HEK293 (cell line): ENCODE measurements around the gene CCDC92.

ENCODE experiments used
- CTCF ChIA-PET: fragments of 350-600 bp; formaldehyde crosslinking; extraction: SDS; loops from one replicate; lab custom pipeline; 2021; ENCODE audit warnings: antibody characterized with exemption; lab: Yijun Ruan, JAX
- POLR2A ChIA-PET: fragments of 300-600 bp; formaldehyde crosslinking; extraction: SDS; loops from one replicate; lab custom pipeline; 2020; ENCODE audit warnings: antibody characterized with exemption, inconsistent platforms; lab: Yijun Ruan, JAX
- H3K27ac ChIP-seq: fragments of 200-500 bp; sonication (Bioruptor generic); 2 replicates; pipeline ENCODE4 v1.5.1; 2014; ENCODE audit warnings: low read depth, low read length, control low read depth, inconsistent platforms; ENCODE audit errors: extremely low read depth
- H3K36me3 ChIP-seq, 2 experiments: fragments of 200-500 bp in 1 of 2; sonication (Bioruptor generic) in 1 of 2; 1 replicate in 1 of 2; 2 replicates in 1 of 2; pipeline ENCODE4 v1.5.1; 2014 to 2017; ENCODE audit warnings: inconsistent platforms in 2 of 2, low read length in 2 of 2; ENCODE audit not compliant: control insufficient read depth in 2 of 2, insufficient read depth in 1 of 2
- H3K4me1 ChIP-seq: fragments of 200-500 bp; sonication (Bioruptor generic); 2 replicates; pipeline ENCODE4 v1.5.1; 2014; ENCODE audit warnings: mild to moderate bottlenecking, low read length, inconsistent platforms; ENCODE audit not compliant: control insufficient read depth, insufficient read depth
- H3K4me3 ChIP-seq: 2 replicates; pipeline ENCODE4 v1.5.1; 2011; ENCODE audit warnings: low read depth, mild to moderate bottlenecking, control low read depth, low read length, moderate library complexity
- H3K9me3 ChIP-seq: fragments of 200-500 bp; sonication (Bioruptor generic); 2 replicates; pipeline ENCODE4 v1.5.1; 2014; ENCODE audit warnings: low read depth, low read length, inconsistent platforms; ENCODE audit not compliant: control insufficient read depth, insufficient read depth
- BCL11B ChIP-seq: fragments of 450-650 bp; formaldehyde crosslinking; IDR thresholded peaks from 2 replicates; pipeline ENCODE4 v1.5.1; 2016; ENCODE audit warnings: low read depth, missing biosample characterization, missing genetic modification characterization
- EGR2 ChIP-seq: fragments of 450-650 bp; formaldehyde crosslinking; IDR thresholded peaks from 2 replicates; pipeline ENCODE4 v1.5.1; 2016; ENCODE audit warnings: low read depth, missing biosample characterization, missing genetic modification characterization
- HOXD13 ChIP-seq: sonication (generic); formaldehyde crosslinking; IDR thresholded peaks from 2 replicates; pipeline ENCODE4 v1.8.0; 2022; ENCODE audit warnings: missing genetic modification reagents, borderline replicate concordance
- KLF10 ChIP-seq: fragments of 450-650 bp; IDR thresholded peaks from 2 replicates; pipeline ENCODE4 v1.5.1; 2018; ENCODE audit warnings: missing biosample characterization, mild to moderate bottlenecking, missing genetic modification characterization
- SALL2 ChIP-seq: fragments of 450-650 bp; formaldehyde crosslinking; IDR thresholded peaks from 2 replicates; pipeline ENCODE4 v1.5.0; 2017; ENCODE audit warnings: missing biosample characterization, mild to moderate bottlenecking, missing genetic modification characterization, borderline replicate concordance
- ZBTB20 ChIP-seq: fragments of 450-650 bp; formaldehyde crosslinking; IDR thresholded peaks from 2 replicates; pipeline ENCODE4 v1.5.1; 2016; ENCODE audit warnings: missing biosample characterization, missing genetic modification characterization
- ZNF121 ChIP-seq: fragments of 450-650 bp; formaldehyde crosslinking; IDR thresholded peaks from 2 replicates; pipeline ENCODE4 v1.5.1; 2016; ENCODE audit warnings: missing biosample characterization, missing genetic modification characterization
- ZNF133 ChIP-seq: fragments of 450-650 bp; formaldehyde crosslinking; IDR thresholded peaks from 2 replicates; pipeline ENCODE4 v1.5.1; 2016; ENCODE audit warnings: missing biosample characterization, missing genetic modification characterization
- ZNF138 ChIP-seq: fragments of 450-650 bp; formaldehyde crosslinking; IDR thresholded peaks from 2 replicates; pipeline ENCODE4 v1.5.1; 2016; ENCODE audit warnings: missing biosample characterization, missing genetic modification characterization, borderline replicate concordance
- ZNF169 ChIP-seq: fragments of 450-650 bp; formaldehyde crosslinking; IDR thresholded peaks from 2 replicates; pipeline ENCODE4 v1.5.1; 2016; ENCODE audit warnings: missing biosample characterization, missing genetic modification characterization
- ZNF202 ChIP-seq: fragments of 450-650 bp; formaldehyde crosslinking; IDR thresholded peaks from 2 replicates; pipeline ENCODE4 v1.5.1; 2016; ENCODE audit warnings: missing biosample characterization, missing genetic modification characterization, borderline replicate concordance
- ZNF214 ChIP-seq: fragments of 450-650 bp; formaldehyde crosslinking; IDR thresholded peaks from 2 replicates; pipeline ENCODE4 v1.5.1; 2017; ENCODE audit warnings: missing biosample characterization, mild to moderate bottlenecking, missing genetic modification characterization, borderline replicate concordance
- ZNF366 ChIP-seq: fragments of 450-650 bp; formaldehyde crosslinking; conservative IDR thresholded peaks from 2 replicates; pipeline ENCODE4 v1.5.1; 2016; ENCODE audit warnings: missing biosample characterization, missing genetic modification characterization
- ZNF37A ChIP-seq: fragments of 450-650 bp; IDR thresholded peaks from 2 replicates; pipeline ENCODE4 v1.5.1; 2018; ENCODE audit warnings: missing biosample characterization, missing genetic modification characterization
- ZNF433 ChIP-seq: fragments of 450-650 bp; formaldehyde crosslinking; IDR thresholded peaks from 2 replicates; pipeline ENCODE4 v1.5.1; 2016; ENCODE audit warnings: missing biosample characterization, missing genetic modification characterization, low read depth
- ZNF473 ChIP-seq: fragments of 450-650 bp; formaldehyde crosslinking; IDR thresholded peaks from 2 replicates; pipeline ENCODE4 v1.5.1; 2017; ENCODE audit warnings: missing biosample characterization, missing genetic modification characterization
- ZNF501 ChIP-seq: fragments of 450-650 bp; formaldehyde crosslinking; IDR thresholded peaks from 2 replicates; pipeline ENCODE4 v1.5.1; 2016; ENCODE audit warnings: missing biosample characterization, missing genetic modification characterization
- ZNF529 ChIP-seq: fragments of 450-650 bp; formaldehyde crosslinking; IDR thresholded peaks from 2 replicates; pipeline ENCODE4 v1.5.1; 2017; ENCODE audit warnings: missing genetic modification characterization, missing biosample characterization; ENCODE audit not compliant: insufficient replicate concordance
- ZNF558 ChIP-seq: fragments of 450-650 bp; formaldehyde crosslinking; IDR thresholded peaks from 2 replicates; pipeline ENCODE4 v1.5.1; 2016; ENCODE audit warnings: missing biosample characterization, missing genetic modification characterization
- ZNF626 ChIP-seq: fragments of 450-650 bp; sonication (Bioruptor Pico); formaldehyde crosslinking; IDR thresholded peaks from 2 replicates; pipeline ENCODE4 v1.5.1; 2018; ENCODE audit warnings: missing biosample characterization, missing genetic modification characterization, inconsistent platforms
- ZNF654 ChIP-seq: fragments of 450-650 bp; formaldehyde crosslinking; IDR thresholded peaks from 2 replicates; pipeline ENCODE4 v1.5.1; 2016; ENCODE audit warnings: low read depth, missing biosample characterization, missing genetic modification characterization
- ZNF701 ChIP-seq: fragments of 450-650 bp; formaldehyde crosslinking; IDR thresholded peaks from 2 replicates; pipeline ENCODE4 v1.5.1; 2016; ENCODE audit warnings: missing biosample characterization, missing genetic modification characterization
- ZSCAN30 ChIP-seq: fragments of 450-650 bp; IDR thresholded peaks from 2 replicates; pipeline ENCODE4 v1.5.1; 2018; ENCODE audit warnings: missing biosample characterization, mild to moderate bottlenecking, missing genetic modification characterization, moderate library complexity
- TF ChIP-seq, protein P1 (sequence below): fragments of 450-650 bp; formaldehyde crosslinking; IDR thresholded peaks from 2 replicates; pipeline ENCODE4 v1.5.1; 2016; ENCODE audit warnings: missing biosample characterization, missing genetic modification characterization
- TF ChIP-seq, protein P2 (sequence below): fragments of 450-650 bp; formaldehyde crosslinking; IDR thresholded peaks from 2 replicates; pipeline ENCODE4 v1.5.1; 2017; ENCODE audit warnings: missing biosample characterization, missing genetic modification characterization
- TF ChIP-seq, protein P3 (sequence below): fragments of 450-650 bp; formaldehyde crosslinking; IDR thresholded peaks from 2 replicates; pipeline ENCODE4 v1.5.1; 2016; ENCODE audit warnings: missing biosample characterization, missing genetic modification characterization
- TF ChIP-seq, protein P4 (sequence below): fragments of 450-650 bp; formaldehyde crosslinking; IDR thresholded peaks from 2 replicates; pipeline ENCODE4 v1.5.1; 2016; ENCODE audit warnings: missing biosample characterization, missing genetic modification characterization
- TF ChIP-seq, protein P5 (sequence below): fragments of 450-650 bp; formaldehyde crosslinking; IDR thresholded peaks from 2 replicates; pipeline ENCODE4 v1.5.1; 2016; ENCODE audit warnings: missing biosample characterization, missing genetic modification characterization
- TF ChIP-seq, protein P6 (sequence below): fragments of 450-650 bp; formaldehyde crosslinking; IDR thresholded peaks from 2 replicates; pipeline ENCODE4 v1.5.1; 2016; ENCODE audit warnings: missing biosample characterization, missing genetic modification characterization

CCDC92 gene

DNA sequence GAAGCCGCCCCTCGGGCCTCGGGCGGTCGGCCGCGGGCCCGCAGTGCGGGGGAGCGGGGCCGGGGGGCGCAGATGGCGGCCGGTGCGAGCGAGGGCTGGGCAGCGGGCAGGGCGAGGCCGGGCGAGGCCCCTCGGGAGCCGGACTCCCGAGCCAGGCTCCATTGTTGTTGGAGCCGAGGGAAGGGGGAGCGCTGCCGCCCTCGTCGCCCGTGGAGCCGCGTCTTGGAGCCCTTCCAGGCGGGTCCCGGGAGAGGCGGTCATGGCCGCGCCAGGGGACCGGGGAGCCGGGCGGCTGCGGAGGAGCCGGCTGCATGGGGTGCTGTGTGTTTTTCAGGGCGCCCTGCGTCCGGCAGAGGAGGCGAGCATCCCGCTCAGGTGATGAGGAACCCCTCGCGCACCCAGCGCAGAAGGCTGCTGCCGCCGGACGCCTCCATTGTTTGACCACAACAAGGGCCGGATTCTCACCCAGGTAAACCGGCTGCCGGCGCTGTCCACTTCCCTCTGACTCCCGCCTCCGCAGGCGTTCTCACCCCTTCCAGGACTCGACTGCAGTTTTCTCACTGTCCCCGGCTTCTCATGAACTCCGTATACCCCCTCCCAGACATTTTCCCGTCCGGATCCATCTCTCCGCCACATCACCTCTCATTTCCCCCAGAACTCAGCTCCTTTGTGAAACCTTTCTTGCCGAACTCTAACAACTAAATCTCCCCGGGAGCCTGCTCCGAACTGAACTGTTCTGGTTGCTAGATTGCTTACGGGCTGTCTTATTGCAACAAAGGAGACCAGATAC is 1.1 kb upstream of the CCDC92 start:
- Histone ChIP-seq H3K36me3 (peaks cover 25 to 28% of the 10 kb centered on the region in 2 experiments), H3K27ac (peak overlapping the region; percentile 93), H3K4me1 (peaks cover 10% of the 10 kb centered on the region), H3K4me3 (peak overlapping the region; percentile 83), H3K9me3 (no peaks in the 10 kb centered on the region)
- CTCF ChIA-PET: no interaction called here
- POLR2A ChIA-PET: no interaction called here
- TF ChIP-seq ZNF626: no peak
- no peak for TF ChIP-seq ZNF138
- TF ChIP-seq, protein P1, sequence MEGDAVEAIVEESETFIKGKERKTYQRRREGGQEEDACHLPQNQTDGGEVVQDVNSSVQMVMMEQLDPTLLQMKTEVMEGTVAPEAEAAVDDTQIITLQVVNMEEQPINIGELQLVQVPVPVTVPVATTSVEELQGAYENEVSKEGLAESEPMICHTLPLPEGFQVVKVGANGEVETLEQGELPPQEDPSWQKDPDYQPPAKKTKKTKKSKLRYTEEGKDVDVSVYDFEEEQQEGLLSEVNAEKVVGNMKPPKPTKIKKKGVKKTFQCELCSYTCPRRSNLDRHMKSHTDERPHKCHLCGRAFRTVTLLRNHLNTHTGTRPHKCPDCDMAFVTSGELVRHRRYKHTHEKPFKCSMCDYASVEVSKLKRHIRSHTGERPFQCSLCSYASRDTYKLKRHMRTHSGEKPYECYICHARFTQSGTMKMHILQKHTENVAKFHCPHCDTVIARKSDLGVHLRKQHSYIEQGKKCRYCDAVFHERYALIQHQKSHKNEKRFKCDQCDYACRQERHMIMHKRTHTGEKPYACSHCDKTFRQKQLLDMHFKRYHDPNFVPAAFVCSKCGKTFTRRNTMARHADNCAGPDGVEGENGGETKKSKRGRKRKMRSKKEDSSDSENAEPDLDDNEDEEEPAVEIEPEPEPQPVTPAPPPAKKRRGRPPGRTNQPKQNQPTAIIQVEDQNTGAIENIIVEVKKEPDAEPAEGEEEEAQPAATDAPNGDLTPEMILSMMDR (tag by site-specific recombination): 0 out of 2 replicates have a peak, but pooled peaks have one; percentile 9
- peak; percentile 69; the same call in 1 of the 2 replicates for TF ChIP-seq ZBTB20 (tag by site-specific recombination)
- TF ChIP-seq HOXD13 (CRISPR knock-in tag): no peak
- no peak for TF ChIP-seq ZNF529
- TF ChIP-seq KLF10 (tag by site-specific recombination): no peak
- no peak for TF ChIP-seq ZNF473
- no peak for TF ChIP-seq ZNF701 (tag by site-specific recombination)
- 0 out of 2 replicates have a peak, but pooled peaks have one; percentile 40 for TF ChIP-seq ZNF501 (tag by site-specific recombination)
- TF ChIP-seq SALL2 (tag by site-specific recombination): no peak
- no peak for TF ChIP-seq ZNF558 (tag by site-specific recombination)
- TF ChIP-seq ZNF202: no peak
- no peak for TF ChIP-seq ZNF654 (tag by site-specific recombination)
- TF ChIP-seq, protein P2, sequence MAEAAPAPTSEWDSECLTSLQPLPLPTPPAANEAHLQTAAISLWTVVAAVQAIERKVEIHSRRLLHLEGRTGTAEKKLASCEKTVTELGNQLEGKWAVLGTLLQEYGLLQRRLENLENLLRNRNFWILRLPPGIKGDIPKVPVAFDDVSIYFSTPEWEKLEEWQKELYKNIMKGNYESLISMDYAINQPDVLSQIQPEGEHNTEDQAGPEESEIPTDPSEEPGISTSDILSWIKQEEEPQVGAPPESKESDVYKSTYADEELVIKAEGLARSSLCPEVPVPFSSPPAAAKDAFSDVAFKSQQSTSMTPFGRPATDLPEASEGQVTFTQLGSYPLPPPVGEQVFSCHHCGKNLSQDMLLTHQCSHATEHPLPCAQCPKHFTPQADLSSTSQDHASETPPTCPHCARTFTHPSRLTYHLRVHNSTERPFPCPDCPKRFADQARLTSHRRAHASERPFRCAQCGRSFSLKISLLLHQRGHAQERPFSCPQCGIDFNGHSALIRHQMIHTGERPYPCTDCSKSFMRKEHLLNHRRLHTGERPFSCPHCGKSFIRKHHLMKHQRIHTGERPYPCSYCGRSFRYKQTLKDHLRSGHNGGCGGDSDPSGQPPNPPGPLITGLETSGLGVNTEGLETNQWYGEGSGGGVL (tag by site-specific recombination): no peak
- TF ChIP-seq ZNF121: no peak
- no peak for TF ChIP-seq ZSCAN30 (tag by site-specific recombination)
- no peak for TF ChIP-seq ZNF214 (tag by site-specific recombination)
- TF ChIP-seq, protein P3, sequence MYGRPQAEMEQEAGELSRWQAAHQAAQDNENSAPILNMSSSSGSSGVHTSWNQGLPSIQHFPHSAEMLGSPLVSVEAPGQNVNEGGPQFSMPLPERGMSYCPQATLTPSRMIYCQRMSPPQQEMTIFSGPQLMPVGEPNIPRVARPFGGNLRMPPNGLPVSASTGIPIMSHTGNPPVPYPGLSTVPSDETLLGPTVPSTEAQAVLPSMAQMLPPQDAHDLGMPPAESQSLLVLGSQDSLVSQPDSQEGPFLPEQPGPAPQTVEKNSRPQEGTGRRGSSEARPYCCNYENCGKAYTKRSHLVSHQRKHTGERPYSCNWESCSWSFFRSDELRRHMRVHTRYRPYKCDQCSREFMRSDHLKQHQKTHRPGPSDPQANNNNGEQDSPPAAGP (tag by site-specific recombination): no peak
- TF ChIP-seq ZNF433 (tag by site-specific recombination): no peak
- no peak for TF ChIP-seq ZNF169 (tag by site-specific recombination)
- peak; percentile 36; the same call in 1 of the 2 replicates for TF ChIP-seq EGR2 (tag by site-specific recombination)
- TF ChIP-seq ZNF366 (tag by site-specific recombination): no peak
- TF ChIP-seq ZNF37A (tag by site-specific recombination): no peak
- TF ChIP-seq, protein P4, sequence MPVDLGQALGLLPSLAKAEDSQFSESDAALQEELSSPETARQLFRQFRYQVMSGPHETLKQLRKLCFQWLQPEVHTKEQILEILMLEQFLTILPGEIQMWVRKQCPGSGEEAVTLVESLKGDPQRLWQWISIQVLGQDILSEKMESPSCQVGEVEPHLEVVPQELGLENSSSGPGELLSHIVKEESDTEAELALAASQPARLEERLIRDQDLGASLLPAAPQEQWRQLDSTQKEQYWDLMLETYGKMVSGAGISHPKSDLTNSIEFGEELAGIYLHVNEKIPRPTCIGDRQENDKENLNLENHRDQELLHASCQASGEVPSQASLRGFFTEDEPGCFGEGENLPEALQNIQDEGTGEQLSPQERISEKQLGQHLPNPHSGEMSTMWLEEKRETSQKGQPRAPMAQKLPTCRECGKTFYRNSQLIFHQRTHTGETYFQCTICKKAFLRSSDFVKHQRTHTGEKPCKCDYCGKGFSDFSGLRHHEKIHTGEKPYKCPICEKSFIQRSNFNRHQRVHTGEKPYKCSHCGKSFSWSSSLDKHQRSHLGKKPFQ (tag by site-specific recombination): no peak
- TF ChIP-seq, protein P5, sequence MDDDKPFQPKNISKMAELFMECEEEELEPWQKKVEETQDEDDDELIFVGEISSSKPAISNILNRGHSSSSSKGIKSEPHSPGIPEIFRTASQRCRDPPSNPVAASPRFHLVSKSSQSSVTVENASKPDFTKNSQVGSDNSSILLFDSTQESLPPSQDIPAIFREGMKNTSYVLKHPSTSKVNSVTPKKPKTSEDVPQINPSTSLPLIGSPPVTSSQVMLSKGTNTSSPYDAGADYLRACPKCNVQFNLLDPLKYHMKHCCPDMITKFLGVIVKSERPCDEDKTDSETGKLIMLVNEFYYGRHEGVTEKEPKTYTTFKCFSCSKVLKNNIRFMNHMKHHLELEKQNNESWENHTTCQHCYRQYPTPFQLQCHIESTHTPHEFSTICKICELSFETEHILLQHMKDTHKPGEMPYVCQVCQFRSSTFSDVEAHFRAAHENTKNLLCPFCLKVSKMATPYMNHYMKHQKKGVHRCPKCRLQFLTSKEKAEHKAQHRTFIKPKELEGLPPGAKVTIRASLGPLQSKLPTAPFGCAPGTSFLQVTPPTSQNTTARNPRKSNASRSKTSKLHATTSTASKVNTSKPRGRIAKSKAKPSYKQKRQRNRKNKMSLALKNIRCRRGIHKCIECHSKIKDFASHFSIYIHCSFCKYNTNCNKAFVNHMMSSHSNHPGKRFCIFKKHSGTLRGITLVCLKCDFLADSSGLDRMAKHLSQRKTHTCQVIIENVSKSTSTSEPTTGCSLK (tag by site-specific recombination): no peak
- TF ChIP-seq, protein P6, sequence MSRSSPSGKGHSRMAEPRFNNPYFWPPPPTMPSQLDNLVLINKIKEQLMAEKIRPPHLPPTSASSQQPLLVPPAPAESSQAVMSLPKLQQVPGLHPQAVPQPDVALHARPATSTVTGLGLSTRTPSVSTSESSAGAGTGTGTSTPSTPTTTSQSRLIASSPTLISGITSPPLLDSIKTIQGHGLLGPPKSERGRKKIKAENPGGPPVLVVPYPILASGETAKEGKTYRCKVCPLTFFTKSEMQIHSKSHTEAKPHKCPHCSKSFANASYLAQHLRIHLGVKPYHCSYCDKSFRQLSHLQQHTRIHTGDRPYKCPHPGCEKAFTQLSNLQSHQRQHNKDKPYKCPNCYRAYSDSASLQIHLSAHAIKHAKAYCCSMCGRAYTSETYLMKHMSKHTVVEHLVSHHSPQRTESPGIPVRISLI (tag by site-specific recombination): no peak
- no peak for TF ChIP-seq ZNF133 (tag by site-specific recombination)
- TF ChIP-seq BCL11B (tag by site-specific recombination): no peak
